HCT116 (cell line): ENCODE measurements around the gene SEC14L1. TPM values are rescaled to one million over a fixed set of nuclear protein-coding genes. Genes with fewer than 3 reads are reported as not detected.

ENCODE experiments used
- ATAC-seq: fragments of 200-7000 bp; cut with Tn5 transposase; 2 replicates; pipeline ENCODE4 v1.9.1; 2020; ENCODE audit warnings: mild to moderate bottlenecking, moderate library complexity
- BruUV-seq: library from RNA; stranded (reverse); fragments of 400-500 nt; replicated peaks from 2 replicates; lab custom pipeline; 2021; lab: Mats Ljungman, UMichigan
- CTCF ChIA-PET: fragments of 300-600 bp; sonication (Branson Sonifier 250); formaldehyde crosslinking; loops from one replicate; lab custom pipeline; 2021; ENCODE audit warnings: antibody characterized with exemption; lab: Charles Lee
- POLR2A ChIA-PET: fragments of 300-600, 350-600 bp; sonication (Branson Sonifier 250); formaldehyde crosslinking; loops from one replicate; lab custom pipeline; 2021; ENCODE audit warnings: antibody characterized with exemption; lab: Charles Lee
- RAD21 ChIA-PET, 2 experiments: fragments of 300-600 bp; sonication (Branson Sonifier 250); formaldehyde crosslinking; loops; one replicate each; lab custom pipeline; 2023; ENCODE audit warnings: low total read pairs in 2 of 2; ENCODE audit not compliant: uncharacterized antibody in 2 of 2, unreplicated experiment in 2 of 2, low non-redundant PET in 1 of 2; lab: Charles Lee
- DNase-seq: peaks from one replicate; pipeline ENCODE4 v3.0.0-alpha.2; 2010; ENCODE audit warnings: low read depth, low spot score
- H2AFZ ChIP-seq: fragments of 200-600 bp; shearing (Covaris generic), sonication (generic); 2 replicates; pipeline ENCODE4 v1.6.1; 2017; ENCODE audit warnings: low read depth, mixed run types, mixed read lengths, antibody characterized with exemption, low read length; ENCODE audit not compliant: poor library complexity, severe bottlenecking
- H3K27ac ChIP-seq: 2 replicates; pipeline ENCODE4 v1.5.1; 2012; ENCODE audit warnings: low read depth, low read length
- H3K27me3 ChIP-seq: fragments of 200-600 bp; sonication (generic); 2 replicates; pipeline ENCODE4 v1.6.1; 2016; ENCODE audit warnings: mixed run types, low read length, mixed read lengths; ENCODE audit not compliant: insufficient read depth
- H3K36me3 ChIP-seq, 2 experiments: fragments of 200-500 bp in 1 of 2; fragments of 200-600 bp in 1 of 2; sonication (Bioruptor generic) in 1 of 2; sonication (generic) in 1 of 2; 2 replicates each; pipeline versions ENCODE4 v1.5.1 to v1.6.1; 2014 to 2016; ENCODE audit warnings: low read length in 2 of 2, inconsistent platforms in 1 of 2, mixed read lengths in 1 of 2, mixed run types in 1 of 2; ENCODE audit not compliant: insufficient read depth in 2 of 2, control insufficient read depth in 1 of 2
- H3K4me1 ChIP-seq, 2 experiments: fragments of 200-600 bp in 1 of 2; sonication (generic) in 1 of 2; 2 replicates each; pipeline versions ENCODE4 v1.5.1 to v1.6.1; 2012 to 2017; ENCODE audit warnings: low read length in 2 of 2, inconsistent platforms in 1 of 2, mild to moderate bottlenecking in 1 of 2, mixed read lengths in 1 of 2, mixed run types in 1 of 2, moderate library complexity in 1 of 2; ENCODE audit not compliant: insufficient read depth in 2 of 2, control insufficient read depth in 1 of 2
- H3K4me2 ChIP-seq: fragments of 200-600 bp; sonication (generic); 2 replicates; pipeline ENCODE4 v1.6.1; 2017; ENCODE audit warnings: mixed run types, low read length, mixed read lengths
- H3K4me3 ChIP-seq, 2 experiments: fragments of 200-600 bp in 1 of 2; sonication (generic) in 1 of 2; replicated peaks in 1 of 2; 2 replicates each; pipeline ENCODE4 v1.5.1; 2011 to 2016; ENCODE audit warnings: low read length in 2 of 2, control low read depth in 1 of 2, low read depth in 1 of 2, mild to moderate bottlenecking in 1 of 2, mixed read lengths in 1 of 2, mixed run types in 1 of 2
- H3K79me2 ChIP-seq: fragments of 200-600 bp; sonication (generic); 2 replicates; pipeline ENCODE4 v1.6.1; 2017; ENCODE audit warnings: mild to moderate bottlenecking, mixed run types, low read length, moderate library complexity, mixed read lengths; ENCODE audit not compliant: insufficient read depth
- H3K9ac ChIP-seq: fragments of 200-600 bp; sonication (generic); 2 replicates; pipeline ENCODE4 v1.6.1; 2016; ENCODE audit warnings: low read length, mixed read lengths
- H3K9me2 ChIP-seq: fragments of 200-600 bp; sonication (generic), shearing (Covaris generic); 2 replicates; pipeline ENCODE4 v1.6.1; 2017; ENCODE audit warnings: mixed run types, mild to moderate bottlenecking, moderate library complexity; ENCODE audit not compliant: insufficient read depth
- H3K9me3 ChIP-seq, 2 experiments: fragments of 200-500 bp in 1 of 2; fragments of 200-600 bp in 1 of 2; sonication (Bioruptor generic) in 1 of 2; sonication (generic) in 1 of 2; 2 replicates each; pipeline ENCODE4 v1.6.1; 2014 to 2017; ENCODE audit warnings: low read length in 2 of 2, mixed read lengths in 2 of 2, inconsistent platforms in 1 of 2, low read depth in 1 of 2, mild to moderate bottlenecking in 1 of 2, mixed run types in 1 of 2, moderate library complexity in 1 of 2; ENCODE audit not compliant: control insufficient read depth in 1 of 2, insufficient read depth in 1 of 2
- H4K20me1 ChIP-seq: fragments of 200-600 bp; sonication (generic), shearing (Covaris generic); 2 replicates; pipeline ENCODE4 v1.6.1; 2017; ENCODE audit warnings: mixed run types, mild to moderate bottlenecking, moderate library complexity; ENCODE audit not compliant: insufficient read depth
- CBX3 ChIP-seq: IDR thresholded peaks from 2 replicates; pipeline ENCODE4 v1.6.1; 2012; ENCODE audit warnings: low read depth
- CEBPB ChIP-seq: IDR thresholded peaks from 2 replicates; pipeline ENCODE4 v1.6.1; 2012; ENCODE audit warnings: low read depth
- EGR1 ChIP-seq: IDR thresholded peaks from 2 replicates; pipeline ENCODE4 v1.6.1; 2012; ENCODE audit warnings: low read depth
- EZH2 ChIP-seq: fragments of 200-600 bp; sonication (generic); IDR thresholded peaks from 2 replicates; pipeline ENCODE4 v1.6.1; 2017; ENCODE audit warnings: antibody characterized with exemption, mixed run types
- EZH2phosphoT487 ChIP-seq: fragments of 200-600 bp; IDR thresholded peaks from 2 replicates; pipeline ENCODE4 v1.6.1; 2018; ENCODE audit warnings: antibody characterized with exemption, borderline replicate concordance
- FOSL1 ChIP-seq: IDR thresholded peaks from 2 replicates; pipeline ENCODE4 v1.6.1; 2012; ENCODE audit warnings: low read depth
- POLR2A ChIP-seq: IDR thresholded peaks from 2 replicates; pipeline ENCODE4 v1.7.0; 2011; ENCODE audit warnings: borderline replicate concordance; ENCODE audit not compliant: insufficient read depth, insufficient read length; ENCODE audit errors: extremely low read depth
- POLR2AphosphoS5 ChIP-seq: IDR thresholded peaks from 2 replicates; pipeline ENCODE4 v1.6.1; 2011; ENCODE audit warnings: mild to moderate bottlenecking, low read depth, low read length, moderate library complexity
- RAD21 ChIP-seq: IDR thresholded peaks from 2 replicates; pipeline ENCODE4 v1.6.1; 2012; ENCODE audit warnings: low read depth, mild to moderate bottlenecking
- REST ChIP-seq: IDR thresholded peaks from 2 replicates; pipeline ENCODE4 v1.6.1; 2012; ENCODE audit warnings: low read depth
- SIN3A ChIP-seq: IDR thresholded peaks from 2 replicates; pipeline ENCODE4 v1.6.1; 2012; ENCODE audit warnings: low read depth
- SP1 ChIP-seq: IDR thresholded peaks from 2 replicates; pipeline ENCODE4 v1.6.1; 2012; ENCODE audit warnings: low read depth
- TCF7L2 ChIP-seq: IDR thresholded peaks from 2 replicates; pipeline ENCODE4 v1.7.0; 2011; ENCODE audit warnings: borderline replicate concordance, inconsistent platforms; ENCODE audit not compliant: insufficient read depth, insufficient read length; ENCODE audit errors: extremely low read depth
- YY1 ChIP-seq: IDR thresholded peaks from 2 replicates; pipeline ENCODE4 v1.6.1; 2011; ENCODE audit warnings: low read length, low read depth, moderate library complexity, mild to moderate bottlenecking; ENCODE audit not compliant: insufficient replicate concordance; ENCODE audit errors: extremely low read depth
- ZFX ChIP-seq: fragments of 450-650 bp; IDR thresholded peaks from 2 replicates; pipeline ENCODE4 v1.6.1; 2017
- ZNF274 ChIP-seq: fragments of 200-500 bp; sonication (Bioruptor generic); IDR thresholded peaks from 2 replicates; pipeline ENCODE4 v1.6.1; 2014; ENCODE audit warnings: mild to moderate bottlenecking, low read depth, low read length, inconsistent platforms
- intact Hi-C: fragments of 100-400 bp; cut with micrococcal nuclease; formaldehyde crosslinking; loops from 2 replicates; pipeline ENCODE4 v1.10.0; 2022
- total RNA-seq: library from RNA; stranded (reverse); gene quantifications from one replicate; pipeline ENCODE4 v1.2.1, GENCODE V29; 2021; ENCODE audit not compliant: unreplicated experiment
- TF ChIP-seq, protein P1 (sequence below): IDR thresholded peaks from 2 replicates; pipeline ENCODE4 v1.6.1; 2011; ENCODE audit warnings: mild to moderate bottlenecking, low read length, moderate library complexity; ENCODE audit not compliant: insufficient replicate concordance; ENCODE audit errors: extremely low read depth
- TF ChIP-seq, protein P2 (sequence below): IDR thresholded peaks from 2 replicates; pipeline ENCODE4 v1.6.1; 2012
- TF ChIP-seq, protein P3 (sequence below): IDR thresholded peaks from 2 replicates; pipeline ENCODE4 v1.6.1; 2012

The SEC14L1 gene
- total RNA-seq, 1 experiment from 2014 or later: 59.7 TPM

GRCh38 chr17:77148940-77149510 lies 8.3 kb downstream of the SEC14L1 start:
- no TSS peak for BruUV-seq
- Histone ChIP-seq H3K4me2 (no peak overlapping the region), H3K27ac (no peak overlapping the region), H3K79me2 (peaks cover 30% of the 10 kb centered on the region), H3K9me2 (no peaks in the 10 kb centered on the region), H3K36me3 (peaks cover 4 to 12% of the 10 kb centered on the region in 2 experiments; a peak in 2 of 4 replicates), H3K4me3 (no peak overlapping the region), H2AFZ (no peak overlapping the region), H4K20me1 (no peaks in the 10 kb centered on the region), H3K27me3 (no peaks in the 10 kb centered on the region), H3K4me1 (peaks cover 4 to 14% of the 10 kb centered on the region in 2 experiments), H3K9me3 (no peaks in the 10 kb centered on the region), H3K9ac (no peak overlapping the region)
- ChIA-PET POLR2A (no interaction called here), RAD21 (no interaction called here), CTCF (no interaction called here)
- TF ChIP-seq POLR2AphosphoS5 (no peak), REST (no peak), EGR1 (no peak), SP1 (no peak), POLR2A (no peak), CEBPB (no peak), FOSL1 (no peak), SIN3A (no peak), YY1 (no peak), EZH2phosphoT487 (no peak), EZH2 (no peak), ZNF274 (no peak), RAD21 (no peak), CBX3 (no peak), ZFX (no peak), TCF7L2 (no peak)
- TF ChIP-seq, protein P1, sequence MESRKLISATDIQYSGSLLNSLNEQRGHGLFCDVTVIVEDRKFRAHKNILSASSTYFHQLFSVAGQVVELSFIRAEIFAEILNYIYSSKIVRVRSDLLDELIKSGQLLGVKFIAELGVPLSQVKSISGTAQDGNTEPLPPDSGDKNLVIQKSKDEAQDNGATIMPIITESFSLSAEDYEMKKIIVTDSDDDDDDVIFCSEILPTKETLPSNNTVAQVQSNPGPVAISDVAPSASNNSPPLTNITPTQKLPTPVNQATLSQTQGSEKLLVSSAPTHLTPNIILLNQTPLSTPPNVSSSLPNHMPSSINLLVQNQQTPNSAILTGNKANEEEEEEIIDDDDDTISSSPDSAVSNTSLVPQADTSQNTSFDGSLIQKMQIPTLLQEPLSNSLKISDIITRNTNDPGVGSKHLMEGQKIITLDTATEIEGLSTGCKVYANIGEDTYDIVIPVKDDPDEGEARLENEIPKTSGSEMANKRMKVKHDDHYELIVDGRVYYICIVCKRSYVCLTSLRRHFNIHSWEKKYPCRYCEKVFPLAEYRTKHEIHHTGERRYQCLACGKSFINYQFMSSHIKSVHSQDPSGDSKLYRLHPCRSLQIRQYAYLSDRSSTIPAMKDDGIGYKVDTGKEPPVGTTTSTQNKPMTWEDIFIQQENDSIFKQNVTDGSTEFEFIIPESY: no peak
- TF ChIP-seq, protein P2, sequence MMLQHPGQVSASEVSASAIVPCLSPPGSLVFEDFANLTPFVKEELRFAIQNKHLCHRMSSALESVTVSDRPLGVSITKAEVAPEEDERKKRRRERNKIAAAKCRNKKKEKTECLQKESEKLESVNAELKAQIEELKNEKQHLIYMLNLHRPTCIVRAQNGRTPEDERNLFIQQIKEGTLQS: no peak
- TF ChIP-seq, protein P3, sequence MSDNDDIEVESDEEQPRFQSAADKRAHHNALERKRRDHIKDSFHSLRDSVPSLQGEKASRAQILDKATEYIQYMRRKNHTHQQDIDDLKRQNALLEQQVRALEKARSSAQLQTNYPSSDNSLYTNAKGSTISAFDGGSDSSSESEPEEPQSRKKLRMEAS: no peak
- intact Hi-C loops: no loop called here
- DNase-seq: no peak
- ATAC-seq: no peak
